ENCODE measurements around the gene CACNA2D1. TPM values are rescaled to one million over a fixed set of nuclear protein-coding genes. Genes with fewer than 3 reads are reported as not detected.

CACNA2D1 gene
- total and polyA plus RNA-seq, 2 donors (not counting 1 experiment from before 2014, with no cell fraction given): 31.7 to 64.4 TPM

GRCh38 chr7:82049442-82049841 is 394.1 kb downstream of the CACNA2D1 start:
- H3K4me2 ChIP-seq (ENCODE audit: extremely low read depth, insufficient read depth, low read length): peak overlapping the region; percentile 62
- DNase-seq (ENCODE audit: low read depth in 2 of 2): peak; percentile 19 to 26
- H4K20me1 ChIP-seq (ENCODE audit: control insufficient read depth, extremely low read depth, insufficient read depth, low read length): no peaks in the 10 kb centered on the region
- no peak overlapping the region for H3K4me3 ChIP-seq (replicated peaks in 1 of 4; ENCODE audit: control extremely low read depth in 1 of 4, insufficient read depth in 1 of 4, low read depth in 3 of 4, low read length in 4 of 4)
- TF ChIP-seq, protein P1, sequence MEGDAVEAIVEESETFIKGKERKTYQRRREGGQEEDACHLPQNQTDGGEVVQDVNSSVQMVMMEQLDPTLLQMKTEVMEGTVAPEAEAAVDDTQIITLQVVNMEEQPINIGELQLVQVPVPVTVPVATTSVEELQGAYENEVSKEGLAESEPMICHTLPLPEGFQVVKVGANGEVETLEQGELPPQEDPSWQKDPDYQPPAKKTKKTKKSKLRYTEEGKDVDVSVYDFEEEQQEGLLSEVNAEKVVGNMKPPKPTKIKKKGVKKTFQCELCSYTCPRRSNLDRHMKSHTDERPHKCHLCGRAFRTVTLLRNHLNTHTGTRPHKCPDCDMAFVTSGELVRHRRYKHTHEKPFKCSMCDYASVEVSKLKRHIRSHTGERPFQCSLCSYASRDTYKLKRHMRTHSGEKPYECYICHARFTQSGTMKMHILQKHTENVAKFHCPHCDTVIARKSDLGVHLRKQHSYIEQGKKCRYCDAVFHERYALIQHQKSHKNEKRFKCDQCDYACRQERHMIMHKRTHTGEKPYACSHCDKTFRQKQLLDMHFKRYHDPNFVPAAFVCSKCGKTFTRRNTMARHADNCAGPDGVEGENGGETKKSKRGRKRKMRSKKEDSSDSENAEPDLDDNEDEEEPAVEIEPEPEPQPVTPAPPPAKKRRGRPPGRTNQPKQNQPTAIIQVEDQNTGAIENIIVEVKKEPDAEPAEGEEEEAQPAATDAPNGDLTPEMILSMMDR (conservative IDR thresholded peaks at IDR 0.05 in 1 of 2, IDR thresholded peaks at IDR 0.05 in 1 of 2; ENCODE audit: low read depth in 1 of 2, low read length in 2 of 2): no peak
- TF ChIP-seq EZH2 (IDR thresholded peaks at IDR 0.05; ENCODE audit: low read length, missing control alignments): no peak
- H3K4me1 ChIP-seq (ENCODE audit: control insufficient read depth, extremely low read depth, insufficient read depth, low read length): peaks cover 14% of the 10 kb centered on the region
- peak overlapping the region; percentile 62 for H3K27ac ChIP-seq (ENCODE audit: insufficient read depth, low read length)
- H3K9ac ChIP-seq (ENCODE audit: insufficient read depth, low read length): no peak overlapping the region
- H3K27me3 ChIP-seq (ENCODE audit: control insufficient read depth, insufficient read depth, low read length): no peaks in the 10 kb centered on the region
- no peak overlapping the region for H2AFZ ChIP-seq (ENCODE audit: low read length)
- H3K36me3 ChIP-seq (ENCODE audit: control insufficient read depth, insufficient read depth, low read length): no peaks in the 10 kb centered on the region
- H3K79me2 ChIP-seq (ENCODE audit: control insufficient read depth, insufficient read depth, low read length): no peaks in the 10 kb centered on the region
- no peaks in the 10 kb centered on the region for H3K9me3 ChIP-seq (ENCODE audit: control insufficient read depth, insufficient read depth, low read depth, low read length)

GRCh38 chr7:82044497-82045080 is 399.0 kb downstream of the CACNA2D1 start:
- peaks cover 5% of the 10 kb centered on the region for H3K4me1 ChIP-seq (ENCODE audit: control insufficient read depth, extremely low read depth, insufficient read depth, low read length)
- H3K27ac ChIP-seq (ENCODE audit: insufficient read depth, low read length): no peak overlapping the region
- TF ChIP-seq, protein P1 (conservative IDR thresholded peaks at IDR 0.05 in 1 of 2, IDR thresholded peaks at IDR 0.05 in 1 of 2; ENCODE audit: low read depth in 1 of 2, low read length in 2 of 2): peak; percentile 49 to 63
- no peak for TF ChIP-seq EZH2 (IDR thresholded peaks at IDR 0.05; ENCODE audit: low read length, missing control alignments)
- H3K36me3 ChIP-seq (ENCODE audit: control insufficient read depth, insufficient read depth, low read length): no peaks in the 10 kb centered on the region
- H3K79me2 ChIP-seq (ENCODE audit: control insufficient read depth, insufficient read depth, low read length): no peaks in the 10 kb centered on the region
- DNase-seq (ENCODE audit: low read depth in 2 of 2): peak; percentile 41 to 73
- H3K9me3 ChIP-seq (ENCODE audit: control insufficient read depth, insufficient read depth, low read depth, low read length): no peaks in the 10 kb centered on the region
- no peaks in the 10 kb centered on the region for H4K20me1 ChIP-seq (ENCODE audit: control insufficient read depth, extremely low read depth, insufficient read depth, low read length)
- H3K9ac ChIP-seq (ENCODE audit: insufficient read depth, low read length): no peak overlapping the region
- H3K4me2 ChIP-seq (ENCODE audit: extremely low read depth, insufficient read depth, low read length): no peak overlapping the region
- H2AFZ ChIP-seq (ENCODE audit: low read length): no peak overlapping the region
- no peak overlapping the region for H3K4me3 ChIP-seq (replicated peaks in 1 of 4; ENCODE audit: control extremely low read depth in 1 of 4, insufficient read depth in 1 of 4, low read depth in 3 of 4, low read length in 4 of 4)
- no peaks in the 10 kb centered on the region for H3K27me3 ChIP-seq (ENCODE audit: control insufficient read depth, insufficient read depth, low read length)

DNA sequence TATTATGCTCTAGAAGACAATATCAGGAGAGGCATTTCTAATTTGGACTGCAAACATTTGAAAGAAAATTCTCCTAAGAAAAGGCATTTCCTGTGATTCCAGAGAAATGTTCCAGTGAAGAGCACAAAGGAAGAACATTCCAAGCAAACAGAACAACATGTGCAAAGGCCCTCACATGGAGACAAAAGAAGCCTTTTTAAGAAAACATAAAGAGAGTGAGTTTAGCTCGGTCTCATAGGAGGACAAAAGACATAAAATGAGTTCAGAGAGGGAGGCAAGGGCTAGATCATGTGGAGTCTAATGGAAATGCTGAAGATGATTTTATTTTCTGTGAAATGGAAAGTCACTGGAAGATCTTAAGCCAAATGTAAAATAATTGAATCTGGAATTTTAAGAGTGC is 404.0 kb downstream of the CACNA2D1 start:
- no peak overlapping the region for H3K4me2 ChIP-seq (ENCODE audit: extremely low read depth, insufficient read depth, low read length)
- no peaks in the 10 kb centered on the region for H4K20me1 ChIP-seq (ENCODE audit: control insufficient read depth, extremely low read depth, insufficient read depth, low read length)
- no peak overlapping the region for H3K4me3 ChIP-seq (replicated peaks in 1 of 4; ENCODE audit: control extremely low read depth in 1 of 4, insufficient read depth in 1 of 4, low read depth in 3 of 4, low read length in 4 of 4)
- no peaks in the 10 kb centered on the region for H3K36me3 ChIP-seq (ENCODE audit: control insufficient read depth, insufficient read depth, low read length)
- H3K79me2 ChIP-seq (ENCODE audit: control insufficient read depth, insufficient read depth, low read length): no peaks in the 10 kb centered on the region
- H3K9ac ChIP-seq (ENCODE audit: insufficient read depth, low read length): no peak overlapping the region
- no peak overlapping the region for H3K27ac ChIP-seq (ENCODE audit: insufficient read depth, low read length)
- no peaks in the 10 kb centered on the region for H3K9me3 ChIP-seq (ENCODE audit: control insufficient read depth, insufficient read depth, low read depth, low read length)
- no peak for TF ChIP-seq EZH2 (IDR thresholded peaks at IDR 0.05; ENCODE audit: low read length, missing control alignments)
- TF ChIP-seq, protein P1 (conservative IDR thresholded peaks at IDR 0.05 in 1 of 2, IDR thresholded peaks at IDR 0.05 in 1 of 2; ENCODE audit: low read depth in 1 of 2, low read length in 2 of 2): no peak
- H2AFZ ChIP-seq (ENCODE audit: low read length): no peak overlapping the region
- no peak for DNase-seq (ENCODE audit: low read depth in 2 of 2)
- H3K4me1 ChIP-seq (ENCODE audit: control insufficient read depth, extremely low read depth, insufficient read depth, low read length): peaks cover 5% of the 10 kb centered on the region
- no peaks in the 10 kb centered on the region for H3K27me3 ChIP-seq (ENCODE audit: control insufficient read depth, insufficient read depth, low read length)

Measured in fibroblast of lung (primary cell).